Adrenal gland (tissue), 12 donors: ENCODE measurements around the gene CKB. TPM values are rescaled to one million over a fixed set of nuclear protein-coding genes. Genes with fewer than 3 reads are reported as not detected.

Experiments used
- DNase-seq, 7 donors: peaks; one replicate each; pipeline ENCODE4 v3.0.0-alpha.2; 2019 to 2020
- H3K27ac ChIP-seq, 5 donors: fragments of 200-600 bp; sonication (generic) in 4 of 5; 1 replicate in 3 of 5; 2 replicates in 2 of 5; pipeline versions ENCODE4 v1.5.1 to v1.8.0; 2016 to 2020; ENCODE audit warnings: mild to moderate bottlenecking in 1 of 5
- H3K27me3 ChIP-seq: fragments of 200-600 bp; 2 replicates; pipeline ENCODE4 v1.8.0; 2021
- H3K36me3 ChIP-seq, 2 donors: fragments of 200-600 bp; replicated peaks in 1 of 2; 1 replicate in 1 of 2; 2 replicates in 1 of 2; pipeline versions ENCODE4 v1.5.1 to v1.8.0; 2018 to 2022
- H3K4me1 ChIP-seq, 2 donors: fragments of 200-600 bp; replicated peaks in 1 of 2; 1 replicate in 1 of 2; 2 replicates in 1 of 2; pipeline versions ENCODE4 v1.5.1 to v1.8.0; 2018 to 2021
- H3K4me3 ChIP-seq, 4 donors: fragments of 200-600 bp; sonication (generic) in 3 of 4; one replicate each; pipeline ENCODE4 v1.5.1; 2016 to 2018
- H3K9me3 ChIP-seq, 3 donors: fragments of 200-600 bp; sonication (generic) in 1 of 3; replicated peaks in 1 of 3; 1 replicate in 2 of 3; 2 replicates in 1 of 3; pipeline versions ENCODE4 v1.5.1 to v1.8.0; 2016 to 2021
- POLR2A ChIP-seq, 2 donors: fragments of 450-650 bp; IDR thresholded peaks; one replicate each; pipeline ENCODE4 v1.6.1; 2017; ENCODE audit warnings: antibody characterized with exemption in 2 of 2, mild to moderate bottlenecking in 2 of 2, moderate library complexity in 1 of 2
- WGBS, 4 donors: extraction: QIAGEN DNeasy Blood & Tissue Kit in 2 of 4; methylation state at CpG; one replicate each; pipeline versions ENCODE4 v1.1.5 to v1.1.7; 2013 to 2017; 5-methylcytosine and 5-hydroxymethylcytosine counted together
- intact Hi-C, 2 donors: fragments of 100-400 bp; cut with DNase I; formaldehyde crosslinking; loops; one replicate each; pipeline versions ENCODE4 v1.14.1 to v1.15.0; 2022 to 2023
- polyA plus RNA-seq, 3 donors: library from polyadenylated mRNA; stranded (reverse); fragments of 200-250 nt in 2 of 3; fragments of 350-450 nt in 1 of 3; fragmentation: Illumina TruSeq in 1 of 3; extraction: RNeasy Lipid Tissue Mini Kit (QIAGEN cat#74804) in 1 of 3; gene quantifications; one replicate each; pipeline ENCODE4 v1.2.3, GENCODE V29; 2013 to 2014
- total RNA-seq, 9 donors: library from RNA; depleted of rRNA in 4 of 9; stranded (reverse); fragments of >200 nt in 4 of 9; fragments of 120-200 nt in 1 of 9; fragmentation: NEBNext Ultra II Directional in 1 of 9; extraction: Animal tissue kit (Norgen Biotek cat#: 25700) in 1 of 9; gene quantifications; one replicate each; pipeline versions ENCODE4 v1.1.0 to v1.2.4, GENCODE V29; 2013 to 2023
- TF ChIP-seq, protein P1 (sequence below), 6 experiments: fragments of 450-650 bp in 4 of 6; fragments of 200-600 bp in 2 of 6; sonication (generic) in 1 of 6; IDR thresholded peaks; 1 replicate in 5 of 6; 2 replicates in 1 of 6; pipeline versions ENCODE4 v1.5.1 to v1.8.0; 2016 to 2021; ENCODE audit warnings: antibody characterized with exemption in 6 of 6, mild to moderate bottlenecking in 2 of 6, moderate library complexity in 1 of 6
- donor health status: healthy with polysubstance abuse.
- donor health status: Bipolar disorder and iron deficiency.
- donor health status: DM: yes; HTN: yes; CAD: no.
- donor health status: DM: no; HTN: no; CAD: no.
- donor health status: DM: no; HTN: no; CAD: no.
- donor health status: DM: yes; HTN: yes; CAD: no.

Gene CKB
- total and polyA plus RNA-seq, 12 donors: 11.0 to 410 (median 198) TPM

GRCh38 chr14:103563844-103564505, 41.3 kb upstream of the CKB start:
- intact Hi-C loops: no loop called here
- no peaks in the 10 kb centered on the region for H3K27me3 ChIP-seq
- TF ChIP-seq POLR2A (IDR thresholded peaks at IDR 0.05): no peak
- TF ChIP-seq, protein P1, sequence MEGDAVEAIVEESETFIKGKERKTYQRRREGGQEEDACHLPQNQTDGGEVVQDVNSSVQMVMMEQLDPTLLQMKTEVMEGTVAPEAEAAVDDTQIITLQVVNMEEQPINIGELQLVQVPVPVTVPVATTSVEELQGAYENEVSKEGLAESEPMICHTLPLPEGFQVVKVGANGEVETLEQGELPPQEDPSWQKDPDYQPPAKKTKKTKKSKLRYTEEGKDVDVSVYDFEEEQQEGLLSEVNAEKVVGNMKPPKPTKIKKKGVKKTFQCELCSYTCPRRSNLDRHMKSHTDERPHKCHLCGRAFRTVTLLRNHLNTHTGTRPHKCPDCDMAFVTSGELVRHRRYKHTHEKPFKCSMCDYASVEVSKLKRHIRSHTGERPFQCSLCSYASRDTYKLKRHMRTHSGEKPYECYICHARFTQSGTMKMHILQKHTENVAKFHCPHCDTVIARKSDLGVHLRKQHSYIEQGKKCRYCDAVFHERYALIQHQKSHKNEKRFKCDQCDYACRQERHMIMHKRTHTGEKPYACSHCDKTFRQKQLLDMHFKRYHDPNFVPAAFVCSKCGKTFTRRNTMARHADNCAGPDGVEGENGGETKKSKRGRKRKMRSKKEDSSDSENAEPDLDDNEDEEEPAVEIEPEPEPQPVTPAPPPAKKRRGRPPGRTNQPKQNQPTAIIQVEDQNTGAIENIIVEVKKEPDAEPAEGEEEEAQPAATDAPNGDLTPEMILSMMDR (IDR thresholded peaks at IDR 0.05): no peak
- H3K4me1 ChIP-seq: peaks cover 18 to 42% of the 10 kb centered on the region in 2 donors
- H3K27ac ChIP-seq: no peak overlapping the region
- H3K36me3 ChIP-seq: peaks cover 0 to 11% of the 10 kb centered on the region in 2 donors
- H3K9me3 ChIP-seq: no peaks in the 10 kb centered on the region
- H3K4me3 ChIP-seq: peak overlapping the region in 2 of 4 donors; percentile 87
- no peak for DNase-seq
- 68 to 76% (median 72%) methylated on average over 21 of the region's 21 CpGs for WGBS, 4 donors

DNA sequence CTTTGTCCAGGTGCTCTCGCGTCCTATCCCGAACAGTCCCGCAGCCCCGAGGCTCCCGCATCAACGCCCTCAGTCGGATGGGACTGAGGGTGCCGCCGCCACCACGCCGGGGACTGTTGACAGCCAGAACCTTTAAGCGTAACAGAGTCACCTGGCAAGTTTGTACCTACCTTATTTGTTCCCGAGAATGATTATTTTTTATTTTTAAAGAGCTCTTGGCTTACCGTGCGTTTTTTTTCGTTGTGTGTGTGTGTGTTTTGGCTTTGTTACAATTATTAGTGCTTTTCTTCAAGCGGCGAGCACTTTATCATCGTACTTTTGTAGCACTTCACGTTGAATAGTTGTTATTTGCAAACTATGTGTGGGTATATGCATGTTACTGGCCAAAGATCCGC, 40.6 kb upstream of the CKB start:
- H3K4me3 ChIP-seq: peak overlapping the region; percentile 9 to 91 (median 87)
- no peak for TF ChIP-seq POLR2A (IDR thresholded peaks at IDR 0.05)
- TF ChIP-seq, protein P1 (IDR thresholded peaks at IDR 0.05): no peak
- H3K27me3 ChIP-seq: no peaks in the 10 kb centered on the region
- 1 to 2% (median 1%) methylated on average over 18 to 22 of the region's 22 CpGs for WGBS, 4 donors
- H3K27ac ChIP-seq: peak overlapping the region; percentile 37 to 97 (median 94)
- no peak for DNase-seq
- H3K36me3 ChIP-seq: peaks cover 0 to 19% of the 10 kb centered on the region in 2 donors
- H3K4me1 ChIP-seq: peaks cover 18 to 49% of the 10 kb centered on the region in 2 donors
- intact Hi-C loops: no loop called here
- no peaks in the 10 kb centered on the region for H3K9me3 ChIP-seq

- peak; percentile 78 to 85 (median 82) for DNase-seq
- H3K4me3 ChIP-seq: peak within 1 kb of the TSS; percentile 30 to 91 (median 87)
- 0% methylated on average over 60 to 109 of the region's 109 CpGs; no CpG with 5 or more reads in 2 of the 4 donors for WGBS, 4 donors
- no peaks in the 10 kb centered on the region for H3K27me3 ChIP-seq
- intact Hi-C loops: no loop called here
- peak; percentile 60 to 70 for TF ChIP-seq POLR2A (IDR thresholded peaks at IDR 0.05)
- TF ChIP-seq, protein P1 (IDR thresholded peaks at IDR 0.05): peak in 1 of 6 experiments; percentile 32
- no peaks in the 10 kb centered on the region for H3K9me3 ChIP-seq
- peaks cover 0 to 23% of the 10 kb centered on the region in 2 donors for H3K36me3 ChIP-seq
- H3K4me1 ChIP-seq: peaks cover 18 to 50% of the 10 kb centered on the region in 2 donors
- peak within 1 kb of the TSS; percentile 37 to 97 (median 94) for H3K27ac ChIP-seq
Measured at GRCh38 chr14:103562429-103563225, 40.0 kb upstream of the CKB start, which contains the start of the genes BAG5 and COA8. Gene BAG5, minus strand, starts transcription at chr14:103562657. Its CDS starts 1,493 bp downstream, at chr14:103561164. Gene COA8, plus strand, starts transcription at chr14:103562960. Its CDS starts 42 bp downstream, at chr14:103563002.

DNA sequence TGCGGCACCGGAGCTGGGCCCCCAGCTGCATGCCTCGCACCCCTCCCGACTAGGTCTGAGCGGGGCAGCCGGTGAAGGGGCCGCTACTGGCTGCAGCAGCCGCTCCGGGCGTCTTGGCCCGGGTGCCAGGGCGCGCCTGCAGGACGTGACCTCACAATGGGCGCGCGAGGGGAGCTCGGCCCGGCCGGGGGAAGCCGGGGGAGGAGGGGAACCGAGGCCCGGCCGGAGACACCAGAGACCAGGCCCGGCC, 39.5 kb upstream of the CKB start:
- Histone ChIP-seq H3K4me1 (peaks cover 18 to 55% of the 10 kb centered on the region in 2 donors), H3K27me3 (no peaks in the 10 kb centered on the region), H3K36me3 (peaks cover 0 to 23% of the 10 kb centered on the region in 2 donors), H3K9me3 (no peaks in the 10 kb centered on the region), H3K27ac (peak overlapping the region in 4 of 5 donors; percentile 94 to 97 (median 94)), H3K4me3 (peak overlapping the region; percentile 30 to 91 (median 87))
- WGBS, 4 donors: 1% methylated on average over 25 of the region's 25 CpGs; no CpG with 5 or more reads in 2 of the 4 donors
- intact Hi-C loops: no loop called here
- peak in 4 of 7 donors; percentile 55 to 70 (median 61) for DNase-seq
- TF ChIP-seq, protein P1 (IDR thresholded peaks at IDR 0.05): no peak
- TF ChIP-seq POLR2A (IDR thresholded peaks at IDR 0.05): no peak
